Colonic mucosa (tissue), 4 donors: Measurements from ENCODE around the gene CYSTM1. TPM values are rescaled to one million over a fixed set of nuclear protein-coding genes. Genes with fewer than 3 reads are reported as not detected.

ENCODE experiments used
- DNase-seq: peaks from one replicate; pipeline ENCODE4 v3.0.0-alpha.2; 2020
- H3K27ac ChIP-seq: fragments of 200-600 bp; one replicate; pipeline ENCODE4 v1.8.0; 2021
- H3K27me3 ChIP-seq: fragments of 200-600 bp; one replicate; pipeline ENCODE4 v1.8.0; 2021
- H3K36me3 ChIP-seq: fragments of 200-600 bp; one replicate; pipeline ENCODE4 v1.8.0; 2021
- H3K4me1 ChIP-seq: fragments of 200-600 bp; one replicate; pipeline ENCODE4 v1.8.0; 2021; ENCODE audit warnings: mild to moderate bottlenecking
- H3K4me3 ChIP-seq: fragments of 200-600 bp; one replicate; pipeline ENCODE4 v1.8.0; 2021
- H3K9ac ChIP-seq, 2 donors: one replicate each; pipeline ENCODE4 v1.7.0; 2013; ENCODE audit warnings: control low read depth in 2 of 2, low read depth in 2 of 2, low read length in 2 of 2
- H3K9me3 ChIP-seq: fragments of 200-600 bp; one replicate; pipeline ENCODE4 v1.8.0; 2021
- CTCF ChIP-seq: fragments of 200-600 bp; IDR thresholded peaks from one replicate; pipeline ENCODE4 v1.8.0; 2022; ENCODE audit warnings: antibody characterized with exemption, mild to moderate bottlenecking
- intact Hi-C: fragments of 100-400 bp; cut with DNase I; formaldehyde crosslinking; loops from one replicate; pipeline ENCODE4 v1.14.1; 2022
- total RNA-seq, 2 donors: library from RNA; stranded (reverse); fragmentation: NEBNext Ultra II Directional in 1 of 2; extraction: Animal tissue kit (Norgen Biotek cat#: 25700) in 1 of 2; gene quantifications; one replicate each; pipeline ENCODE4 v1.2.1, GENCODE V29; 2021
- donor health status: healthy.
- donor health status: DM: no; HTN: no; CAD: no.
- donor health status: DM: no; HTN: no; CAD: no.

The CYSTM1 gene
- total RNA-seq, 2 donors from 2014 or later = 205 TPM

- peak overlapping the region; percentile 31 for H3K4me3 ChIP-seq
- no peaks in the 10 kb centered on the region for H3K9me3 ChIP-seq
- H3K27me3 ChIP-seq = no peaks in the 10 kb centered on the region
- DNase-seq = peak; percentile 93
- H3K36me3 ChIP-seq = no peaks in the 10 kb centered on the region
- peaks cover 3% of the 10 kb centered on the region for H3K4me1 ChIP-seq
- H3K27ac ChIP-seq = no peak overlapping the region
- intact Hi-C loops = loop anchor here (2.0 to 5.0 kb wide), 2 partner anchors 84 to 370 kb away; no protein-coding TSS in a partner anchor
- peak; percentile 87 for TF ChIP-seq CTCF
- H3K9ac ChIP-seq = peak overlapping the region; percentile 46 to 63
These were observed 17.8 kb upstream of the CYSTM1 start for GRCh38 chr5:140157032-140157781.

GRCh38 chr5:140159014-140159927, 15.7 kb upstream of the CYSTM1 start:
- no peak for TF ChIP-seq CTCF
- Histone ChIP-seq H3K4me1 (peaks cover 3% of the 10 kb centered on the region), H3K27ac (no peak overlapping the region), H3K9ac (no peak overlapping the region), H3K9me3 (no peaks in the 10 kb centered on the region), H3K27me3 (no peaks in the 10 kb centered on the region), H3K36me3 (no peaks in the 10 kb centered on the region), H3K4me3 (no peak overlapping the region)
- intact Hi-C loops = loop anchor here (5.0 kb wide), 1 partner anchor 372 kb away; no protein-coding TSS in a partner anchor
- DNase-seq = no peak

GRCh38 chr5:140162275-140162674, 12.7 kb upstream of the CYSTM1 start:
- H3K36me3 ChIP-seq = no peaks in the 10 kb centered on the region
- no peak overlapping the region for H3K4me3 ChIP-seq
- no peaks in the 10 kb centered on the region for H3K4me1 ChIP-seq
- DNase-seq = no peak
- H3K9ac ChIP-seq = no peak overlapping the region
- no peak for TF ChIP-seq CTCF
- H3K27ac ChIP-seq = no peak overlapping the region
- intact Hi-C loops = no loop called here
- no peaks in the 10 kb centered on the region for H3K27me3 ChIP-seq
- H3K9me3 ChIP-seq = no peaks in the 10 kb centered on the region

GRCh38 chr5:140162781-140163180, 12.2 kb upstream of the CYSTM1 start:
- no peak for DNase-seq
- H3K27me3 ChIP-seq = no peaks in the 10 kb centered on the region
- H3K9ac ChIP-seq = no peak overlapping the region
- no peaks in the 10 kb centered on the region for H3K9me3 ChIP-seq
- no peak overlapping the region for H3K4me3 ChIP-seq
- intact Hi-C loops = no loop called here
- no peaks in the 10 kb centered on the region for H3K36me3 ChIP-seq
- no peaks in the 10 kb centered on the region for H3K4me1 ChIP-seq
- no peak for TF ChIP-seq CTCF
- H3K27ac ChIP-seq = no peak overlapping the region

- no peak overlapping the region for H3K4me3 ChIP-seq
- H3K36me3 ChIP-seq = no peaks in the 10 kb centered on the region
- no peak for TF ChIP-seq CTCF
- H3K9ac ChIP-seq = peak overlapping the region in 1 of 2 donors; percentile 65
- H3K9me3 ChIP-seq = no peaks in the 10 kb centered on the region
- DNase-seq = peak; percentile 82
- no peaks in the 10 kb centered on the region for H3K27me3 ChIP-seq
- peak overlapping the region; percentile 58 for H3K27ac ChIP-seq
- H3K4me1 ChIP-seq = no peaks in the 10 kb centered on the region
- intact Hi-C loops = no loop called here
These were observed 9.7 kb upstream of the CYSTM1 start for GRCh38 chr5:140165101-140165922.
